GM18498 (cell line): ENCODE results near the gene SYT1.
A peak's percentile ranks its signal among the peaks of the same experiment; 100 is the strongest.
"Not testable (repeated sequence)": the region's sequence is repeated elsewhere in the genome, so short reads cannot be mapped to it uniquely, and the experiment has no call there.

Experiments
- ATAC-seq: cut with Tn5 transposase; IDR thresholded peaks from one replicate; pipeline ENCODE4 v1.9.1; 2021; ENCODE audit warnings: mild to moderate bottlenecking, moderate library complexity; ENCODE audit not compliant: unreplicated experiment

The SYT1 gene

DNA sequence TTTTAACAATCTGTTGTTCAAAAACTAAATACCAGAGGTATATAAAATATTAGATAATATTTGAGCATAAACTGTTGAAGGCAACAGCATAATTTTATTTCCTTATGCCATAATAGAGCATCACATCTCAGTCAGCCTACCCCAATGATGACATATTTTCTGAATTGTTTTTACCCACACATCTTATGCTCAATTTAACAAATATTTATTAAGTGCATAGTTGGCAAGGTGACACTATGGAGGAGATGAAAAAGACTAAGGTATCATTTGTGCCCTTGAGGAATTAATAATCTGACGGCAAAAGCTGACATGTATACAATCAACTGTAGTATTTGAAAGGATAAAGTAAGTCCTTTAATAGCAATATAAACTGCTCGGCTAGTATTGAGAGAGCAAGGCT lies 102.4 kb downstream of the SYT1 start:
- no peak for ATAC-seq

GRCh38 chr12:78968226-78968625 lies 103.7 kb downstream of the SYT1 start:
- no peak for ATAC-seq

DNA sequence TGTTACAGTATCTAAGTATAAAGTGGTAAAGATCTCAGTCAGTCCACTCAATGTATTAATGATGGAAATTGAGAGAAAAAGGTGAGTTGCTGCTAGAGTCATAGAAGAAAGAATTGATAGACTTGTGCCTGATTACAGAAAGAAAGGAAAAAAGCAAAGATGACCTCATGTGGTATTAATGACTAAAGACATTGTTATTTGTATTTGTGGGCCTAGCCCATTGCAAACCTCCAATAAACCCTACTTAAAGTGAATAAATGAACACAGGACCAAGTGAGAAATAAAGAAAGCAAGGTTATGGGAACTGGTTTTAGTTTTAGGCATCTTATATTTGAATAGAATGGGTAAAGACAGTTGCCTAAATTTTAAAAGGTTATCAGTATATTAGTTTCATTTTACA lies 105.5 kb downstream of the SYT1 start:
- ATAC-seq: no peak

- no peak for ATAC-seq
Measured at GRCh38 chr12:78977304-78977867, 112.8 kb downstream of the SYT1 start.

DNA sequence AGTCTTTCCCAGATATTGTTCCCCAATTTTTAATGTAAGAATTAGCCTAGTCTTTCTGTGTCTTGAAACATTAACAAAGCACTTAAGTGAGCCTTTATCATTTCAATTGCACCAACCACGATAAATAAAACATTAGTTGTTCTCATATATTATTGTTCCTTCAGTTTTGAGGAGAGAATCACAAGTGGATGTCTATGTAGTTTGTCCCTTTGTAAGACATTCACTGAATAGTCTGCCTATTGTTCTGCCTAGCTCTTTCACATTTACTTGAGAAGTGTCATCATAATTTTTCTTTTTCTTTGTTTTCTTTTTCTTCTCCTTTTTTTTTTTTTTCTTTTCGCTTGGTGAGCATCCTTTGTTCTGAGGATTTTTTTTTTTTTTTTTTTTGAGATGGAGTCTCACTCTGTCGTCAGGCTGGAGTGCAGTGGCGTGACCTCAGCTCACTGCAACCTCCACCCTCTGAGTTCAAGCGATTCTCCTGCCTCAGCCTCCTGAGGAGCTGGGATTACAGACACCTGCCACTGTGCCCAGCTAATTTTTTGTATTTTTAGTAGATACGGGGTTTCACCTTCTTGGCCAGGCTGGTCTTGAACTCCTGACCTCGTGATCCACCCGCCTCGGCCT lies 129.7 kb downstream of the SYT1 start:
- no peak for ATAC-seq

GRCh38 chr12:79000501-79000900 lies 135.9 kb downstream of the SYT1 start:
- no peak for ATAC-seq

DNA sequence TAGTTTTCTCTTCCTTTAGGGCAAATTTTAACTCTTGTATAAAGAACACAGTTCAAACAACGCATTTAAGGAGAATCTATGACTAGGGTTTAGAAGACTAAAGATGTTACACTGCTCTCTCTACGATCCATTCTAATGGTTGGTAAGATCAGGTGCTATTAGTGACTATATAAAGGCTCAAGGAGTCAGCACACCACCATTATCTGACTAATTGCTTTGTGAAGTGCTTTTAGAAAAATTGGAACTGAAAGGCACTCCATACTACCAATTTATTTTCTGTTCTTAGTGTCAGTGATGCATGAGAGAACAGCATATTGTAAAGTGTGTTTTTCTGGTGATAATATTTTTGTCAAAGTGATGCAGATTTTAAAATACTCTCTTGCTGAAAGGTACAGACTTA lies 136.8 kb downstream of the SYT1 start:
- no peak for ATAC-seq

- peak; percentile 47 for ATAC-seq
Measured at GRCh38 chr12:79006306-79006705, 141.7 kb downstream of the SYT1 start.

DNA sequence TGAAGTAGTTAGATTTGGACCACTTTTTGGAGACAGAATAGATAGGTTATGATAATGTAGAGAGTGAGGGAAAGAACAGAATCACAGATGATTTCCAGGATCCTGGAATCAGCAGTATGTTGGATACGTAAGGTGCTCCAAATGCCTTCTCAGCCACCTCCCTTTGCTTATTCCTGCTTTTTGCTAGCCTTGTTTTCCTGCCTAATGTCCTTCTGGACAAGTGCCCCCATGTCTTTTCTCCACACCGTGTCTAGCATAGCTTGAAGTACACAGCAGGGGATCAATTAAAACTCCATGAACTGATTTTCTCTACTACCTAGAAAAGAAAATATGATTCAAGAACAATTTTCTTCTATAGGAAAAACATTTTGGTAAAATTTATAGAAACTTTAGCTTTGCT lies 144.0 kb downstream of the SYT1 start:
- no peak for ATAC-seq

DNA sequence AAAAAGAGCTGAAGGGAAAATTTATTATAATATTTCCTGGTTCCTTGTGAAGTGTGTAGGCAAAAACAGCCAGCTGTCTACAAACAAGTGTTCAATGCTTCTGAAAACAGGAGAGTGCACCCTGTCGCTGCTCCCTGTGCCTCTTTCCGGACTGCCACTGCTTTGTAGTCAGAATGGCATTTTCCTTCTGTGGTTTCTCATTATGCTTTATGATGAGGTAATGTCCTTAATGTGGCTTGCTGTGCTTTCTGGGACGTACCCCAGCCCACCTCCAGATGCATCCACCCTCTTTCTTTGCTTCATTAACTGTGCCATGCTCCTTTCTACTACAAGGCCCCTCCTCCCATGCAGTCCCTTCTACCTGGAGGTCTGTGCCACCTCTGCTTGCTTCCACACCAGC lies 148.1 kb downstream of the SYT1 start:
- ATAC-seq: no peak

GRCh38 chr12:79016181-79016580 lies 151.6 kb downstream of the SYT1 start:
- ATAC-seq: peak; percentile 38

DNA sequence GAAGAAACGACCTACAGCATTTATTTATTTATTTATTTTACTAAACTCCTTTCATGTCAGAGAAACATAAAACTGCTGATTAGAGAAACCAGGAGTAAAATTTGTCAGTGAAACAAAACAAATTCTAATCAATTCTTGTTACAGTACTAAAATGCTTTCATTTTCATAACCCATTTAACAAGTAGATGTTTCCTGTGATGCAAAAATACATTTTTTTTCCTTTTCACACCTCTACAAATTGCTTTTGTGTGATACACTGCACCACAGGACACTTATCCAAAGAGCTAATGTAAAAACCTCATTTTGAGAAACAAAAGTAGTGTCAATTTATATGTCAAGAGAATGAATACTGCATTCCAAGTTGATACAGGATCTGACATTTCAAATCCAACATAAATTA lies 155.1 kb downstream of the SYT1 start:
- peak; percentile 91 for ATAC-seq

DNA sequence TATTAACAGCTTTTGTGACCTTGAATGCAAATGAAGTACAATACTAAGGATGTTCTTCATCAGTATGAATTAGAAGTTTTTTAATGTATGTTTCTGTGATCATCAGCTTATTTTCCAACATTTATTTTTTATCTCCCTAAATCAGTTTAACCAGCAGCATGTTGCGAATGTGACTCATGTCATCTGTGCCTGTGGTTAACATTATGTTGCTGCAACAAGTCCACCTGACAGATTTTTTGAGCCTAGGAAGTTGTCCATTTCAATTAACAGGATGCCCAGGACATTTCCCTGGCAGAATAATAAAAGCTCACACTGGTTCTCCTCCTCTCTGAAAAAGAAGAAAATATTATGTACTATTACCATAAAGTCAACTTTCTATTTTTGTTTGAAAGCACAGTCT lies 155.5 kb downstream of the SYT1 start:
- peak; percentile 43 for ATAC-seq

- no peak for ATAC-seq
Measured at GRCh38 chr12:79021021-79021420, 156.4 kb downstream of the SYT1 start.

GRCh38 chr12:79023261-79023660 lies 158.7 kb downstream of the SYT1 start:
- no peak for ATAC-seq

GRCh38 chr12:79023784-79024183 lies 159.2 kb downstream of the SYT1 start:
- ATAC-seq: no peak

DNA sequence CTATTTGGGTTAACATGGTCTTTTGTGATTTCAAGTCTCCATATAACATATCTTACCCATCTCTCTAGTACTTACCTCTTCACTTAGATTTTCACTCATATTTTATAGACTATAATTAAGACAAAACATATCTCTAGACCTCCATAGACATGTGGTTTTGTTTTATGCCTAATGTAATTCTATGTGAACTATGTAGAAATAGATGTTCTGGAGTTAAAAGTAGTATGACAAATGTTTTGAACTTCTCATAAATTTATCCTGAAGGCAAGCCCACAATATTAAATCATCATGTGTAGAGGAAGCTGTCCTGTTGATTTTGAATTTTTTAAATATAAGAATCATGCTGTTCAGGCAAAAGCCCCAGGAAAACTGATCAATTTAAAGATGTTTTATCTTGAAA lies 169.2 kb downstream of the SYT1 start:
- no peak for ATAC-seq

GRCh38 chr12:79044748-79045147 lies 180.2 kb downstream of the SYT1 start:
- not testable (repeated sequence) for ATAC-seq

DNA sequence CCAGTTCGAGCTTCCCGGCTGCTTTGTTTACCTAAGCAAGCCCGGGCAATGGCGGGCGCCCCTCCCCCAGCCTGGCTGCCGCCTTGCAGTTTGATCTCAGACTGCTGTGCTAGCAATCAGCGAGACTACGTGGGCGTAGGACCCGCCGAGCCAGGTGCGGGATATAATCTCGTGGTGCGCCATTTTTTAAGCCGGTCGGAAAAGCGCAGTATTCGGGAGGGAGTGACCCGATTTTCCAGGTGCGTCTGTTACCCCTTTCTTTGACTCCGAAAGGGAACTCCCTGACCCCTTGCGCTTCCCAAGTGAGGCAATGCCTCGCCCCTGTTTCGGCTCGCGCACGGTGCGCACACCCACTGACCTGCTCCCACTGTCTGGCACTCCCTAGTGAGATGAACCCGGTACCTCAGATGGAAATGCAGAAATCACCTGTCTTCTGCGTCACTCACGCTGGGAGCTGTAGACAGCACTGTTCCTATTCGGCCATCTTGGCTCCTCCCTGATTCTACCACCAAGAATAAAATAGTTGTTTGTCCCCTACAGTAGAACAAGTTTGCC lies 180.7 kb downstream of the SYT1 start:
- ATAC-seq: not testable (repeated sequence)

DNA sequence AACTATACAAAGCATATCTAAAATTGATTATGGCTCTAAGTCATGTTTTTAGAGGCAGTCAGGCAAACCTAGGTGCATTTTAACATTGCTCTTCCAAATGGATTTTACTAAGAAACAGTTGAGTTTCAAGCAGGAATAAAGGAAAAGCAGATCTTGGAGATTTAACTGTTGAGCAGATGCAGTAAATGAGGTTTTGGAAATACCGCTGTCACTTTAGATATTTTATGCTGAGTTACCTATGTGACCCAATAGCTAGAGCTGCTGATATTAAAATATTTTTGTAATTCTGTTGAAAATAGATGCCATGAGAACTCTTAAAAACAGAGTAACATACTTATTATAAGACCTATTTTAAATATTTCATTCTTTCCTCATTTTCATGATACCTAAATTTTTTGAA lies 181.4 kb downstream of the SYT1 start:
- no peak for ATAC-seq

GRCh38 chr12:79048962-79049361 lies 184.4 kb downstream of the SYT1 start:
- no peak for ATAC-seq

- no peak for ATAC-seq
Measured at GRCh38 chr12:79053394-79053793, 188.8 kb downstream of the SYT1 start.
